Measurements from ENCODE around the gene OSGIN1. TPM values are rescaled to one million over a fixed set of nuclear protein-coding genes. Genes with fewer than 3 reads are reported as not detected.
A peak's percentile ranks its signal among the peaks of the same experiment; 100 is the strongest.

The OSGIN1 gene, protein sequence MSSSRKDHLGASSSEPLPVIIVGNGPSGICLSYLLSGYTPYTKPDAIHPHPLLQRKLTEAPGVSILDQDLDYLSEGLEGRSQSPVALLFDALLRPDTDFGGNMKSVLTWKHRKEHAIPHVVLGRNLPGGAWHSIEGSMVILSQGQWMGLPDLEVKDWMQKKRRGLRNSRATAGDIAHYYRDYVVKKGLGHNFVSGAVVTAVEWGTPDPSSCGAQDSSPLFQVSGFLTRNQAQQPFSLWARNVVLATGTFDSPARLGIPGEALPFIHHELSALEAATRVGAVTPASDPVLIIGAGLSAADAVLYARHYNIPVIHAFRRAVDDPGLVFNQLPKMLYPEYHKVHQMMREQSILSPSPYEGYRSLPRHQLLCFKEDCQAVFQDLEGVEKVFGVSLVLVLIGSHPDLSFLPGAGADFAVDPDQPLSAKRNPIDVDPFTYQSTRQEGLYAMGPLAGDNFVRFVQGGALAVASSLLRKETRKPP
- total RNA-seq (1 to 10 TPM; 3.6 to 5.4 (median 4.3) TPM), polyA plus RNA-seq (1 to 10 TPM; 6.6 to 9.9 (median 8.1) TPM)

DNA sequence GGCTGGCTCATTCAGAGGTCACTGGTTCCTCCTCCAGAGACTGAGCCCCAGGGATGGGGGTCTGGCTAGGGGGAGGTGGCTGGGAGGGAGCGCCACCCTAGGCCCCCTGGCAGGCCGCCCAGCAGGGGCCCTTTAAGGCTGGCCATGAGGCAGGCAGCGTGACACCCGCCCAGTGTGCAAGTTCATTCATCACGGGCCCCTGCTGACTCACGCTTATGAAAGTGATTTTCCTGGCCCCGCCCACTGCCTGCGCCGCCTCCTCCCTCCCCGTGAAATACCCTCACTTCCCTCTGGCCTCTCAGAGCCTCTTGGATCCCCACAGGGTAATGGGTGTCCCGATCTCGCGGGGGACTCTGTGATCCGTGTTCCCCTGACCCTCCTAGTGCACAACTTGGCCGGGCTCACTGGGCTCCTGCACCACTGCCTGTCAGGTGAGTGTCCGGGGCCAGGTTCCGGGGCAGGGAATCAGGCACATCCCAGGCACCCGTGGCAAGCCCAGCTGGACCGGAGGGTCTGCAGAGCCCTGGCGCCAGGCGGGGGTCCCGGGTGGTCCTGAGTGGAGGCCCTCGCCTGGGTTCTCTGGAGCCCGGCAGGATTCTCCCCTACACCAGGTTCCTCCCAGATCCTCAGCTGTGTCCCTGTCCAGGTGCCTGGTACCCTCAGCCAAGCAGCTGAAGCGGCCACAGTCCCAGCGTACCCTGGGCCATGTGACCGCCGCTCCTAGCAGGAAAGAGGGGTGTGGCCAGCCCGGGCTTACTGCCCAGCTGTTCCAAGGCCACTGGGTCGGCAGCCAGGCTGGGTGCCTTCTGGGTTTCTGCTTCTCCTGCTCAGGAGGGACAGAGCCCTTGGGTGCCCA, at the start of gene OSGIN1:
OSGIN1 (plus strand) TSS at position 301 of the 856 bp plus-strand sequence. CDS start 4,432 bp downstream, outside the sequence.
- 1 to 8% methylated on average over 30 of the region's 30 CpGs for WGBS, 2 donors
- intact Hi-C loops (cut with DNase I), result loop anchor here (2.0 to 10.0 kb wide), 3 partner anchors 54 to 532 kb away; partner anchors contain the start of genes HSBP1 and MLYCD

DNA sequence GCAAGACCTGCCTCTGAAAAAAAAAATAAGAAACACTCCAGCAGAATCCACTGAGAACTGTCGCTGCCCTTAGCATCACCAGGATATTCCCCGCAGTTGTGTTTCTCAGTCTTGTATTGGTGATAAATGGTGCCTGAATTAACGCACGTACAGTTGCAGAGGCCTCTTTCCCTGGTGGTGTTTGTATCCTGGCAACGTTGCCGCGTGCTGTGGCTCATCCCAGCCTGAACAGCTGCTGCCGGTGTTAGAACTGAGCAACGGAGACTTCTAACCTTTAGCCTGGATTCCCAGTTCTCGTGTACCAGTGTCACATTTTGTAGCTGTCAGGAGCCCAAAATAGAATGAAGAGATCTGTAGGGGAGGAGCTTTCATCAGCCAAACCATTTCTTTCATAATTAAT, 49.3 kb upstream of the OSGIN1 start:
- Histone ChIP-seq H3K36me3 (peaks cover 0 to 20% (median 7%) of the 10 kb centered on the region in 4 donors), H3K9me3 (no peaks in the 10 kb centered on the region), H3K27me3 (no peaks in the 10 kb centered on the region), H3K27ac (peak overlapping the region in 3 of 4 donors; percentile 65 to 82 (median 67)), H3K4me1 (peaks cover 0 to 47% (median 37%) of the 10 kb centered on the region in 4 donors), H3K4me3 (no peak overlapping the region)
- WGBS, 2 donors, result 80 to 86% methylated on average over 10 of the region's 10 CpGs
- peak; percentile 91 for DNase-seq
- TF ChIP-seq, protein P1, sequence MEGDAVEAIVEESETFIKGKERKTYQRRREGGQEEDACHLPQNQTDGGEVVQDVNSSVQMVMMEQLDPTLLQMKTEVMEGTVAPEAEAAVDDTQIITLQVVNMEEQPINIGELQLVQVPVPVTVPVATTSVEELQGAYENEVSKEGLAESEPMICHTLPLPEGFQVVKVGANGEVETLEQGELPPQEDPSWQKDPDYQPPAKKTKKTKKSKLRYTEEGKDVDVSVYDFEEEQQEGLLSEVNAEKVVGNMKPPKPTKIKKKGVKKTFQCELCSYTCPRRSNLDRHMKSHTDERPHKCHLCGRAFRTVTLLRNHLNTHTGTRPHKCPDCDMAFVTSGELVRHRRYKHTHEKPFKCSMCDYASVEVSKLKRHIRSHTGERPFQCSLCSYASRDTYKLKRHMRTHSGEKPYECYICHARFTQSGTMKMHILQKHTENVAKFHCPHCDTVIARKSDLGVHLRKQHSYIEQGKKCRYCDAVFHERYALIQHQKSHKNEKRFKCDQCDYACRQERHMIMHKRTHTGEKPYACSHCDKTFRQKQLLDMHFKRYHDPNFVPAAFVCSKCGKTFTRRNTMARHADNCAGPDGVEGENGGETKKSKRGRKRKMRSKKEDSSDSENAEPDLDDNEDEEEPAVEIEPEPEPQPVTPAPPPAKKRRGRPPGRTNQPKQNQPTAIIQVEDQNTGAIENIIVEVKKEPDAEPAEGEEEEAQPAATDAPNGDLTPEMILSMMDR (IDR thresholded peaks at IDR 0.05), result no peak
- TF ChIP-seq EP300 (IDR thresholded peaks at IDR 0.05), result peak in 1 of 4 donors; percentile 11
- peak in 2 of 4 donors; percentile 16 to 51 for TF ChIP-seq POLR2AphosphoS5 (IDR thresholded peaks at IDR 0.05)
- TF ChIP-seq POLR2A (IDR thresholded peaks at IDR 0.05), result no peak
- intact Hi-C loops (cut with DNase I), result no loop called here

More for the DNA sequence above, at the start of gene OSGIN1:
- TF ChIP-seq POLR2A (IDR thresholded peaks at IDR 0.05) (peak; percentile 77 to 90), EP300 (IDR thresholded peaks at IDR 0.05) (peak in 3 of 4 donors; percentile 40 to 78 (median 63)), POLR2AphosphoS5 (IDR thresholded peaks at IDR 0.05) (peak; percentile 86 to 95 (median 88))
- TF ChIP-seq, protein P1 (IDR thresholded peaks at IDR 0.05), result no peak
- Histone ChIP-seq H3K9me3 (no peaks in the 10 kb centered on the region), H3K27ac (peak within 1 kb of the TSS; percentile 89 to 93 (median 91)), H3K4me3 (peak within 1 kb of the TSS; percentile 36 to 62 (median 57)), H3K36me3 (peaks cover 0 to 3% (median 1%) of the 10 kb centered on the region in 4 donors), H3K4me1 (peaks cover 0 to 37% (median 29%) of the 10 kb centered on the region in 4 donors), H3K27me3 (no peaks in the 10 kb centered on the region)
- DNase-seq, result peak; percentile 98

DNA sequence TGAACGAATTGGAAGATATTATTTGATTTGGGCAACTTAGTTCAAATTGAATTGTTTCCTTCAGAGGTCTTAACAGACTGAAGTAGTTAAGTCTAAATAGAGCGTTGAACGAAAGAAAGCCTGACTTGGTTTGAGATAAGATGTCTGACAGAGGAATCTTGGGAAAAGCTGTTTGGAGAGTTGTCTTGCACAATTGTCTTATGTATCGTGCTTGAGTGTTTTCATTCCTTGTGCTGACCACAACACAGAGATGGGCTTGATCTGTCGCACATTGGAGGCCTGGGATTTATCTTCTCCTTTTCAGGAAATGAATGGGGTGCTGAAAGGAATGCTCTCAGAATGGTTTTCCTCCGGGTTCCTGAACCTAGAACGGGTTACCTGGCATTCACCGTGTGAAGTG, 46.4 kb upstream of the OSGIN1 start:
- TF ChIP-seq POLR2AphosphoS5 (IDR thresholded peaks at IDR 0.05), result no peak
- no peak for TF ChIP-seq POLR2A (IDR thresholded peaks at IDR 0.05)
- no peak for TF ChIP-seq EP300 (IDR thresholded peaks at IDR 0.05)
- TF ChIP-seq, protein P1 (IDR thresholded peaks at IDR 0.05), result no peak

DNA sequence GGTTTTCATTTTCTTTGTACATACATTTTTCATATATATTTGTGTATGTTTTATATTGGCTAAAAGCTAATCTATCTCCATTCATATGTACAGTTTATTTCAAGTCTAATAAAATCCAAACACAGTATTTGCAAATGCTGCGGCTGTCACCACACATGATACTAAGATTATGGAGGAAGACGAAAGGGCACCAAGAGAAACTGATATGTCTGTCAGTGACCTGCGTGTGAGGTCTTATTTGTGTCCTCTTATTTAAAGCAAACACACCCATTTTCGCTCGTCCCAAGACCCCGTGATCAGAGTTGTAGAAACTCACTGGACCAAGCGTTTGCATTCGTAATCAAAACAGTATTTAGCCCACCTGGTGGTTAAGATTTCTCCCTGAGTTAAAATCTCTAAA, 45.9 kb upstream of the OSGIN1 start:
- no peak overlapping the region for H3K4me3 ChIP-seq
- peaks cover 11 to 51% (median 27%) of the 10 kb centered on the region in 4 donors for H3K36me3 ChIP-seq
- 94 to 97% methylated on average over 8 of the region's 8 CpGs for WGBS, 2 donors
- H3K27ac ChIP-seq, result no peak overlapping the region
- H3K4me1 ChIP-seq, result peaks cover 0 to 23% (median 16%) of the 10 kb centered on the region in 4 donors
- intact Hi-C loops (cut with DNase I), result no loop called here
- no peak for DNase-seq
- H3K27me3 ChIP-seq, result no peaks in the 10 kb centered on the region
- TF ChIP-seq POLR2A (IDR thresholded peaks at IDR 0.05) (no peak), EP300 (IDR thresholded peaks at IDR 0.05) (no peak), POLR2AphosphoS5 (IDR thresholded peaks at IDR 0.05) (no peak)
- TF ChIP-seq, protein P1 (IDR thresholded peaks at IDR 0.05), result no peak
- no peaks in the 10 kb centered on the region for H3K9me3 ChIP-seq

More for the DNA sequence above, 46.4 kb upstream of the OSGIN1 start:
- intact Hi-C loops (cut with DNase I), result no loop called here
- DNase-seq, result no peak
- no peaks in the 10 kb centered on the region for H3K27me3 ChIP-seq
- peaks cover 0 to 25% (median 18%) of the 10 kb centered on the region in 4 donors for H3K4me1 ChIP-seq
- H3K36me3 ChIP-seq, result peaks cover 9 to 47% (median 23%) of the 10 kb centered on the region in 4 donors
- 84 to 94% methylated on average over 8 of the region's 8 CpGs for WGBS, 2 donors
- H3K27ac ChIP-seq, result no peak overlapping the region
- no peaks in the 10 kb centered on the region for H3K9me3 ChIP-seq
- no peak overlapping the region for H3K4me3 ChIP-seq
